Measurements from ENCODE around the gene LRR1.

The LRR1 gene

DNA sequence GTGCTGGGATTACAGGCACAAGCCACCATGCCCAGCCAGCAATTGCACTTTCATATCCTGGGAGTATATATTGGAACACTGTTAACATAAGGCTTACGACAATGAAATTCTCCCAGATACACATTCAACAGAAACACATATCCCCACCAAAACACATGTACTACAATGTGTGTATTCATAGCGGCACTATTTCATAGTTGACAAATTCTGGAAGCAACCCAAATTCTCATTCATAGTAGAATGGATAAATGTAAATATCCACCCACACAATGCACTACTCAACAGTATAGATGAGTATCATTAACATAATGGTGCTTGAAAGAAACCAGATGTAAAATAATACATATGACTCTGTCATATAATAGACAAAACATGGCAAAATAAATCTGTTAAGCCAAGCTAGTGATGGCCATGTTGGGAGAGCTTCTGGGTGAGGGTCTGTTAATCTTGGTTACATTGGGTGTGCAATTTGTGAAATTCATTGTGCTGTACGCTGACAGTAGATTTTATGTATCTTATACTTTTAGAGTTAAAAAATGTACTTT lies 38.9 kb downstream of the LRR1 start:
- H4K20me1 ChIP-seq (ENCODE audit: insufficient read depth, low read length) = no peaks in the 10 kb centered on the region
- H3K36me3 ChIP-seq (replicated peaks; ENCODE audit: insufficient read depth, low read length) = no peaks in the 10 kb centered on the region
- H3K4me3 ChIP-seq (ENCODE audit: low read length) = no peak overlapping the region
- no peak overlapping the region for H3K4me2 ChIP-seq (ENCODE audit: low read depth, low read length)
- no peak for DNase-seq
- no peaks in the 10 kb centered on the region for H3K9me2 ChIP-seq (replicated peaks; ENCODE audit: insufficient read depth, low read length)
- TF ChIP-seq EZH2 (optimal IDR thresholded peaks at IDR 0.05; ENCODE audit: low read depth, low read length) (no peak), EZH2phosphoT487 (IDR thresholded peaks at IDR 0.05; ENCODE audit: low read length) (no peak)
- TF ChIP-seq, protein P1, sequence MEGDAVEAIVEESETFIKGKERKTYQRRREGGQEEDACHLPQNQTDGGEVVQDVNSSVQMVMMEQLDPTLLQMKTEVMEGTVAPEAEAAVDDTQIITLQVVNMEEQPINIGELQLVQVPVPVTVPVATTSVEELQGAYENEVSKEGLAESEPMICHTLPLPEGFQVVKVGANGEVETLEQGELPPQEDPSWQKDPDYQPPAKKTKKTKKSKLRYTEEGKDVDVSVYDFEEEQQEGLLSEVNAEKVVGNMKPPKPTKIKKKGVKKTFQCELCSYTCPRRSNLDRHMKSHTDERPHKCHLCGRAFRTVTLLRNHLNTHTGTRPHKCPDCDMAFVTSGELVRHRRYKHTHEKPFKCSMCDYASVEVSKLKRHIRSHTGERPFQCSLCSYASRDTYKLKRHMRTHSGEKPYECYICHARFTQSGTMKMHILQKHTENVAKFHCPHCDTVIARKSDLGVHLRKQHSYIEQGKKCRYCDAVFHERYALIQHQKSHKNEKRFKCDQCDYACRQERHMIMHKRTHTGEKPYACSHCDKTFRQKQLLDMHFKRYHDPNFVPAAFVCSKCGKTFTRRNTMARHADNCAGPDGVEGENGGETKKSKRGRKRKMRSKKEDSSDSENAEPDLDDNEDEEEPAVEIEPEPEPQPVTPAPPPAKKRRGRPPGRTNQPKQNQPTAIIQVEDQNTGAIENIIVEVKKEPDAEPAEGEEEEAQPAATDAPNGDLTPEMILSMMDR (IDR thresholded peaks at IDR 0.05; ENCODE audit: low read length) = no peak
- no peaks in the 10 kb centered on the region for H3K27me3 ChIP-seq (replicated peaks; ENCODE audit: insufficient read depth, low read length)
- no peak overlapping the region for H3K27ac ChIP-seq (ENCODE audit: low read length)
- no peak overlapping the region for H3K9ac ChIP-seq (ENCODE audit: low read length)
- no peak overlapping the region for H2AFZ ChIP-seq (ENCODE audit: low read length)
- no peaks in the 10 kb centered on the region for H3K9me3 ChIP-seq (replicated peaks; ENCODE audit: insufficient read depth, low read length)
- H3K4me1 ChIP-seq (ENCODE audit: low read length) = peaks cover 15% of the 10 kb centered on the region
- H3F3A ChIP-seq (ENCODE audit: insufficient read depth, low read length) = peaks cover 23% of the 10 kb centered on the region
- H3K79me2 ChIP-seq (ENCODE audit: low read length) = peaks cover 22% of the 10 kb centered on the region

DNA sequence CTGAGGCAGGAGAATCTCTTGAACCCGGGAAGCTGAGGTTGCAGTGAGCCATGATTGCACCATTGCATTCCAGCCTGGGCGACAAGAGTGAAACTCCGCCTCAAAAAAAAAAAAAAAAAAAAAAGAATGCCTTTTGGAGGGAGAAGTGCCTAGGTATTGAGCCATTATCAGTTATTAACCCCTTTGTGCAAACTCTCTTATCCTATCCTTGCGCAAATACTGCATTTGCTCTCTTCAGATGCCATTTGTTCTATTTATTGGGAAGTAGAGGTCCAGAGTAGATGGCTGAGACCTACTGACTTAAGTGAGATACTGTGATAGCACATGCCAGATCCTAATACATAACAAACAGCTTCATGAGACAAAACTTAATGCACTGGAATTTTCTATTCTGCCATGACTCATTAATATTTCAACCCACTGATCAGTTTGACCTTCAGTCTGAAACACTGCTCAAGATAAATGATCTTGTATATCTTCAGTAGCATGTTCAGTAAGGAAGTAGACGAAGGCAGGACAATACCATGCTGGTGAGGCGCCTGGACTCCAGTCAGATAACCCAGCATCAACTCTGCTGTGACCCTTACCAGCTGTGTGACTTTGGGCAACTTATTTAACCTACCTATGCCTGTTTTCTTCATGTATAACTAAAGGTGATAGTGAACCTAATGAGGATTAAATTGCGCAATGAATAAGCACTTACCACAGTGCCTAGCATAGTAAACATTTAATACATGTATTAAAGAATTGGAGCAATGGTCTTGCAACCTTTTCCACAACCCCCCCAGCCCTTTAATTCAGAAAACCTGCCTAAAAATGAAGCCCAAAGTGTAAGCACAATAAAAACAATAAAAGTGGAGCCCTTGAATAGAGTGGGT lies 42.0 kb downstream of the LRR1 start:
- H2AFZ ChIP-seq (ENCODE audit: low read length) = no peak overlapping the region
- H3F3A ChIP-seq (ENCODE audit: insufficient read depth, low read length) = peaks cover 14% of the 10 kb centered on the region; the same call in 1 of the 2 replicates
- H3K9ac ChIP-seq (ENCODE audit: low read length) = no peak overlapping the region
- H4K20me1 ChIP-seq (ENCODE audit: insufficient read depth, low read length) = no peaks in the 10 kb centered on the region
- DNase-seq = no peak
- peaks cover 15% of the 10 kb centered on the region for H3K4me1 ChIP-seq (ENCODE audit: low read length)
- peak overlapping the region; percentile 52; the same call in 1 of the 2 replicates for H3K4me2 ChIP-seq (ENCODE audit: low read depth, low read length)
- H3K4me3 ChIP-seq (ENCODE audit: low read length) = no peak overlapping the region
- TF ChIP-seq EZH2phosphoT487 (IDR thresholded peaks at IDR 0.05; ENCODE audit: low read length) = no peak
- no peak for TF ChIP-seq EZH2 (optimal IDR thresholded peaks at IDR 0.05; ENCODE audit: low read depth, low read length)
- TF ChIP-seq, protein P1 (IDR thresholded peaks at IDR 0.05; ENCODE audit: low read length) = no peak
- H3K27ac ChIP-seq (ENCODE audit: low read length) = peak overlapping the region; percentile 38; the same call in 1 of the 2 replicates
- H3K79me2 ChIP-seq (ENCODE audit: low read length) = peaks cover 12% of the 10 kb centered on the region
- no peaks in the 10 kb centered on the region for H3K36me3 ChIP-seq (replicated peaks; ENCODE audit: insufficient read depth, low read length)
- H3K9me3 ChIP-seq (replicated peaks; ENCODE audit: insufficient read depth, low read length) = no peaks in the 10 kb centered on the region
- H3K9me2 ChIP-seq (replicated peaks; ENCODE audit: insufficient read depth, low read length) = no peaks in the 10 kb centered on the region
- no peaks in the 10 kb centered on the region for H3K27me3 ChIP-seq (replicated peaks; ENCODE audit: insufficient read depth, low read length)

DNA sequence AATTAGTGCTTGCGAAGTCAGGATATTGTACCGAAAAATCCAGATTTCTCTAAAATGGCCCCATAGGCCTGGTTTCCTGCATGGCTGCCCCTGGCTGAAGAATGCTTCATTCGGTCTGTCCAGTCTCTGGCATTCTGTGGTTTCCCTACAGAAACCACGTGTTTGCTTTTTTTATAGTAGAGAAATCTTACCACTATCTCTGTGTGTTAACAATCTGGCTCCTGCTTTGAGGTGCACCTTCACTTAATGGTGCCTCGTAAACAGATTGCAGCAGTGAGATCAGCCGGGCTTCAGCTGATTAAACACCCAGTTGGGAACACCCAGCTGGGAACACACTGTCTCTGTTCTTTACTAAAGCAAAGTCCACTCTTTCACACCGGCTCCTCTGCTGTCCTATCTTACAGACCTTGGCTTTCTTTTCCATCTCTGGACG lies 43.0 kb downstream of the LRR1 start:
- no peak overlapping the region for H3K9ac ChIP-seq (ENCODE audit: low read length)
- no peak overlapping the region for H2AFZ ChIP-seq (ENCODE audit: low read length)
- peak overlapping the region; percentile 38; the same call in 1 of the 2 replicates for H3K27ac ChIP-seq (ENCODE audit: low read length)
- peaks cover 3% of the 10 kb centered on the region for H3K79me2 ChIP-seq (ENCODE audit: low read length)
- H3K4me3 ChIP-seq (ENCODE audit: low read length) = no peak overlapping the region
- peaks cover 15% of the 10 kb centered on the region for H3K4me1 ChIP-seq (ENCODE audit: low read length)
- no peaks in the 10 kb centered on the region for H3K36me3 ChIP-seq (replicated peaks; ENCODE audit: insufficient read depth, low read length)
- TF ChIP-seq, protein P1 (IDR thresholded peaks at IDR 0.05; ENCODE audit: low read length) = no peak
- TF ChIP-seq EZH2 (optimal IDR thresholded peaks at IDR 0.05; ENCODE audit: low read depth, low read length) (no peak), EZH2phosphoT487 (IDR thresholded peaks at IDR 0.05; ENCODE audit: low read length) (no peak)
- H4K20me1 ChIP-seq (ENCODE audit: insufficient read depth, low read length) = no peaks in the 10 kb centered on the region
- H3K27me3 ChIP-seq (replicated peaks; ENCODE audit: insufficient read depth, low read length) = no peaks in the 10 kb centered on the region
- H3K9me2 ChIP-seq (replicated peaks; ENCODE audit: insufficient read depth, low read length) = no peaks in the 10 kb centered on the region
- H3F3A ChIP-seq (ENCODE audit: insufficient read depth, low read length) = peaks cover 14% of the 10 kb centered on the region; the same call in 1 of the 2 replicates
- H3K9me3 ChIP-seq (replicated peaks; ENCODE audit: insufficient read depth, low read length) = no peaks in the 10 kb centered on the region
- peak overlapping the region; percentile 52 for H3K4me2 ChIP-seq (ENCODE audit: low read depth, low read length)
- DNase-seq = no peak

Data from MM.1S (cell line).